ENCODE data around the gene POLD2. TPM values are rescaled to one million over a fixed set of nuclear protein-coding genes. Genes with fewer than 3 reads are reported as not detected.

POLD2 gene
- total and polyA plus RNA-seq, 2 of the 8 experiments (the other 6 are each of a cell fraction or from before 2014, with no cell fraction given), result 148 to 214 TPM

DNA sequence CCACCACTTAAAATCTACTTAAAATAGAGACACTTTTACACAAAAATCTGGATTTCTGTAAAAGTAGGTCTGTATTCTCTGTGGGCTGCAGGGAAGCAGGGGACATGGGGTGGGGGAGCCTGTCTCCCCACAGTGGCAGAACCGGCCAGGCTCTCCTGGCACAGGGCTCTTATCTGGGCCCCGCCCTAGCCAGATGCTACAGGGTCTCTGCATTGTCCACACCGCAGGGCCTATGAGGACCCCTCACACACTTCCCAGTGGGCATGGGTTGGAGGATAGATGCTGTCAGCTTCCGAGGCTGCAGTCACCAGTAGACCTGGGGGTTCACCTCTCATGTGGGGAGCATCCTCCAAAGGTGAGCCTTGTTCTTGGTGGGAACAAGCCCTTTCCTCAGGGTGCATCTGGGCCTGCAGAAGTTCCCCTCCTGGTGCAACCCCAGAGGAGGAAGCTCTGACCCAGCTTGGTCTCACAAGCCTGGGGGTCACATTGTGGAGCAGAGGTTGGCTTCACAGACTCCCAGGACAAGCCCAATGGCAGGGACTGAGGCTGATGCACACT, 33.2 kb upstream of the POLD2 start (continued):
- TF ChIP-seq, protein P1, sequence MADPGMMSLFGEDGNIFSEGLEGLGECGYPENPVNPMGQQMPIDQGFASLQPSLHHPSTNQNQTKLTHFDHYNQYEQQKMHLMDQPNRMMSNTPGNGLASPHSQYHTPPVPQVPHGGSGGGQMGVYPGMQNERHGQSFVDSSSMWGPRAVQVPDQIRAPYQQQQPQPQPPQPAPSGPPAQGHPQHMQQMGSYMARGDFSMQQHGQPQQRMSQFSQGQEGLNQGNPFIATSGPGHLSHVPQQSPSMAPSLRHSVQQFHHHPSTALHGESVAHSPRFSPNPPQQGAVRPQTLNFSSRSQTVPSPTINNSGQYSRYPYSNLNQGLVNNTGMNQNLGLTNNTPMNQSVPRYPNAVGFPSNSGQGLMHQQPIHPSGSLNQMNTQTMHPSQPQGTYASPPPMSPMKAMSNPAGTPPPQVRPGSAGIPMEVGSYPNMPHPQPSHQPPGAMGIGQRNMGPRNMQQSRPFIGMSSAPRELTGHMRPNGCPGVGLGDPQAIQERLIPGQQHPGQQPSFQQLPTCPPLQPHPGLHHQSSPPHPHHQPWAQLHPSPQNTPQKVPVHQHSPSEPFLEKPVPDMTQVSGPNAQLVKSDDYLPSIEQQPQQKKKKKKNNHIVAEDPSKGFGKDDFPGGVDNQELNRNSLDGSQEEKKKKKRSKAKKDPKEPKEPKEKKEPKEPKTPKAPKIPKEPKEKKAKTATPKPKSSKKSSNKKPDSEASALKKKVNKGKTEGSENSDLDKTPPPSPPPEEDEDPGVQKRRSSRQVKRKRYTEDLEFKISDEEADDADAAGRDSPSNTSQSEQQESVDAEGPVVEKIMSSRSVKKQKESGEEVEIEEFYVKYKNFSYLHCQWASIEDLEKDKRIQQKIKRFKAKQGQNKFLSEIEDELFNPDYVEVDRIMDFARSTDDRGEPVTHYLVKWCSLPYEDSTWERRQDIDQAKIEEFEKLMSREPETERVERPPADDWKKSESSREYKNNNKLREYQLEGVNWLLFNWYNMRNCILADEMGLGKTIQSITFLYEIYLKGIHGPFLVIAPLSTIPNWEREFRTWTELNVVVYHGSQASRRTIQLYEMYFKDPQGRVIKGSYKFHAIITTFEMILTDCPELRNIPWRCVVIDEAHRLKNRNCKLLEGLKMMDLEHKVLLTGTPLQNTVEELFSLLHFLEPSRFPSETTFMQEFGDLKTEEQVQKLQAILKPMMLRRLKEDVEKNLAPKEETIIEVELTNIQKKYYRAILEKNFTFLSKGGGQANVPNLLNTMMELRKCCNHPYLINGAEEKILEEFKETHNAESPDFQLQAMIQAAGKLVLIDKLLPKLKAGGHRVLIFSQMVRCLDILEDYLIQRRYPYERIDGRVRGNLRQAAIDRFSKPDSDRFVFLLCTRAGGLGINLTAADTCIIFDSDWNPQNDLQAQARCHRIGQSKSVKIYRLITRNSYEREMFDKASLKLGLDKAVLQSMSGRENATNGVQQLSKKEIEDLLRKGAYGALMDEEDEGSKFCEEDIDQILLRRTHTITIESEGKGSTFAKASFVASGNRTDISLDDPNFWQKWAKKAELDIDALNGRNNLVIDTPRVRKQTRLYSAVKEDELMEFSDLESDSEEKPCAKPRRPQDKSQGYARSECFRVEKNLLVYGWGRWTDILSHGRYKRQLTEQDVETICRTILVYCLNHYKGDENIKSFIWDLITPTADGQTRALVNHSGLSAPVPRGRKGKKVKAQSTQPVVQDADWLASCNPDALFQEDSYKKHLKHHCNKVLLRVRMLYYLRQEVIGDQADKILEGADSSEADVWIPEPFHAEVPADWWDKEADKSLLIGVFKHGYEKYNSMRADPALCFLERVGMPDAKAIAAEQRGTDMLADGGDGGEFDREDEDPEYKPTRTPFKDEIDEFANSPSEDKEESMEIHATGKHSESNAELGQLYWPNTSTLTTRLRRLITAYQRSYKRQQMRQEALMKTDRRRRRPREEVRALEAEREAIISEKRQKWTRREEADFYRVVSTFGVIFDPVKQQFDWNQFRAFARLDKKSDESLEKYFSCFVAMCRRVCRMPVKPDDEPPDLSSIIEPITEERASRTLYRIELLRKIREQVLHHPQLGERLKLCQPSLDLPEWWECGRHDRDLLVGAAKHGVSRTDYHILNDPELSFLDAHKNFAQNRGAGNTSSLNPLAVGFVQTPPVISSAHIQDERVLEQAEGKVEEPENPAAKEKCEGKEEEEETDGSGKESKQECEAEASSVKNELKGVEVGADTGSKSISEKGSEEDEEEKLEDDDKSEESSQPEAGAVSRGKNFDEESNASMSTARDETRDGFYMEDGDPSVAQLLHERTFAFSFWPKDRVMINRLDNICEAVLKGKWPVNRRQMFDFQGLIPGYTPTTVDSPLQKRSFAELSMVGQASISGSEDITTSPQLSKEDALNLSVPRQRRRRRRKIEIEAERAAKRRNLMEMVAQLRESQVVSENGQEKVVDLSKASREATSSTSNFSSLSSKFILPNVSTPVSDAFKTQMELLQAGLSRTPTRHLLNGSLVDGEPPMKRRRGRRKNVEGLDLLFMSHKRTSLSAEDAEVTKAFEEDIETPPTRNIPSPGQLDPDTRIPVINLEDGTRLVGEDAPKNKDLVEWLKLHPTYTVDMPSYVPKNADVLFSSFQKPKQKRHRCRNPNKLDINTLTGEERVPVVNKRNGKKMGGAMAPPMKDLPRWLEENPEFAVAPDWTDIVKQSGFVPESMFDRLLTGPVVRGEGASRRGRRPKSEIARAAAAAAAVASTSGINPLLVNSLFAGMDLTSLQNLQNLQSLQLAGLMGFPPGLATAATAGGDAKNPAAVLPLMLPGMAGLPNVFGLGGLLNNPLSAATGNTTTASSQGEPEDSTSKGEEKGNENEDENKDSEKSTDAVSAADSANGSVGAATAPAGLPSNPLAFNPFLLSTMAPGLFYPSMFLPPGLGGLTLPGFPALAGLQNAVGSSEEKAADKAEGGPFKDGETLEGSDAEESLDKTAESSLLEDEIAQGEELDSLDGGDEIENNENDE (IDR thresholded peaks at IDR 0.05; ENCODE audit: insufficient replicate concordance, low read length), result no peak
- TF ChIP-seq CEBPB (IDR thresholded peaks at IDR 0.05; ENCODE audit: low read depth, low read length), result no peak
- no peak for TF ChIP-seq BRCA1 (IDR thresholded peaks at IDR 0.05; ENCODE audit: low read depth, low read length)
- TF ChIP-seq SIRT6 (IDR thresholded peaks at IDR 0.05; ENCODE audit: low read length), result no peak
- no peak for TF ChIP-seq FOSL1 (IDR thresholded peaks at IDR 0.05; ENCODE audit: insufficient read depth, low read depth, low read length)
- TF ChIP-seq, protein P2, sequence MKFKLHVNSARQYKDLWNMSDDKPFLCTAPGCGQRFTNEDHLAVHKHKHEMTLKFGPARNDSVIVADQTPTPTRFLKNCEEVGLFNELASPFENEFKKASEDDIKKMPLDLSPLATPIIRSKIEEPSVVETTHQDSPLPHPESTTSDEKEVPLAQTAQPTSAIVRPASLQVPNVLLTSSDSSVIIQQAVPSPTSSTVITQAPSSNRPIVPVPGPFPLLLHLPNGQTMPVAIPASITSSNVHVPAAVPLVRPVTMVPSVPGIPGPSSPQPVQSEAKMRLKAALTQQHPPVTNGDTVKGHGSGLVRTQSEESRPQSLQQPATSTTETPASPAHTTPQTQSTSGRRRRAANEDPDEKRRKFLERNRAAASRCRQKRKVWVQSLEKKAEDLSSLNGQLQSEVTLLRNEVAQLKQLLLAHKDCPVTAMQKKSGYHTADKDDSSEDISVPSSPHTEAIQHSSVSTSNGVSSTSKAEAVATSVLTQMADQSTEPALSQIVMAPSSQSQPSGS (IDR thresholded peaks at IDR 0.05; ENCODE audit: low read length), result no peak
- no peak for TF ChIP-seq RBBP5 (IDR thresholded peaks at IDR 0.05; ENCODE audit: borderline replicate concordance, low read depth, low read length)
- TF ChIP-seq, protein P3, sequence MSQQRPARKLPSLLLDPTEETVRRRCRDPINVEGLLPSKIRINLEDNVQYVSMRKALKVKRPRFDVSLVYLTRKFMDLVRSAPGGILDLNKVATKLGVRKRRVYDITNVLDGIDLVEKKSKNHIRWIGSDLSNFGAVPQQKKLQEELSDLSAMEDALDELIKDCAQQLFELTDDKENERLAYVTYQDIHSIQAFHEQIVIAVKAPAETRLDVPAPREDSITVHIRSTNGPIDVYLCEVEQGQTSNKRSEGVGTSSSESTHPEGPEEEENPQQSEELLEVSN (IDR thresholded peaks at IDR 0.05), result no peak
- no peak for TF ChIP-seq GABPA (IDR thresholded peaks at IDR 0.05; ENCODE audit: borderline replicate concordance, insufficient read depth, low read length)

Data from H1 (cell line).